CD4-positive, alpha-beta T cell (primary cell): ENCODE data around the gene FCHSD2. TPM values are rescaled to one million over a fixed set of nuclear protein-coding genes. Genes with fewer than 3 reads are reported as not detected.

ENCODE experiments used
- ATAC-seq: fragments of 200-7000 bp; cut with Tn5 transposase; one replicate; pipeline ENCODE4 v1.10.0; 2022; ENCODE audit warnings: mild to moderate bottlenecking; ENCODE audit not compliant: poor library complexity
- CTCF ChIA-PET: fragments of 350-600 bp; sonication (Branson Sonifier 250); formaldehyde crosslinking; loops from one replicate; lab custom pipeline; 2021; ENCODE audit warnings: antibody characterized with exemption, inconsistent platforms; lab: Charles Lee
- POLR2A ChIA-PET: fragments of 350-600 bp; sonication (Branson Sonifier 250); formaldehyde crosslinking; loops from one replicate; lab custom pipeline; 2021; ENCODE audit warnings: antibody characterized with exemption, inconsistent platforms; lab: Charles Lee
- DNase-seq, 14 experiments: peaks; one replicate each; pipeline ENCODE4 v3.0.0-alpha.2; 2013 to 2020; ENCODE audit warnings: mixed read lengths in 2 of 14
- H3K27ac ChIP-seq, 2 donors: one replicate each; pipeline versions ENCODE4 v1.5.1 to v1.7.0; 2013; ENCODE audit warnings: low read length in 2 of 2, low read depth in 1 of 2, mild to moderate bottlenecking in 1 of 2
- H3K27me3 ChIP-seq, 2 experiments: 1 replicate in 1 of 2; 2 replicates in 1 of 2; pipeline versions ENCODE4 v1.6.1 to v1.7.0; 2013; ENCODE audit warnings: low read length in 2 of 2, control low read depth in 1 of 2, mild to moderate bottlenecking in 1 of 2, moderate library complexity in 1 of 2; ENCODE audit not compliant: insufficient read depth in 2 of 2, control insufficient read depth in 1 of 2
- H3K36me3 ChIP-seq: one replicate; pipeline ENCODE4 v1.6.1; 2013; ENCODE audit warnings: low read length, control low read depth; ENCODE audit not compliant: insufficient read depth
- H3K4me1 ChIP-seq: one replicate; pipeline ENCODE4 v1.6.1; 2013; ENCODE audit warnings: low read length, control low read depth; ENCODE audit not compliant: insufficient read depth
- H3K4me3 ChIP-seq: one replicate; pipeline ENCODE4 v1.5.1; 2013; ENCODE audit warnings: mild to moderate bottlenecking, low read length, moderate library complexity
- H3K9me3 ChIP-seq, 2 experiments: 1 replicate in 1 of 2; 2 replicates in 1 of 2; pipeline versions ENCODE4 v1.6.1 to v1.7.0; 2013; ENCODE audit warnings: low read length in 2 of 2, mild to moderate bottlenecking in 2 of 2, control low read depth in 1 of 2, moderate library complexity in 1 of 2; ENCODE audit not compliant: control insufficient read depth in 1 of 2, insufficient read depth in 1 of 2
- H3K27ac Mint-ChIP-seq: one replicate; pipeline ENCODE4 v1.8.0; 2020; ENCODE audit warnings: mixed read lengths
- H3K27me3 Mint-ChIP-seq: one replicate; pipeline ENCODE4 v1.8.0; 2021; ENCODE audit warnings: mixed read lengths
- H3K36me3 Mint-ChIP-seq: one replicate; pipeline ENCODE4 v1.8.0; 2021; ENCODE audit warnings: low read depth, mixed read lengths
- H3K4me1 Mint-ChIP-seq: one replicate; pipeline ENCODE4 v1.8.0; 2021; ENCODE audit warnings: low read depth, mixed read lengths
- H3K4me3 Mint-ChIP-seq: one replicate; pipeline ENCODE4 v1.8.0; 2020; ENCODE audit warnings: mild to moderate bottlenecking, mixed read lengths
- H3K9me3 Mint-ChIP-seq: one replicate; pipeline ENCODE4 v1.8.0; 2020; ENCODE audit warnings: mixed read lengths
- intact Hi-C, 2 experiments: fragments of 100-400 bp; cut with DNase I in 1 of 2; cut with micrococcal nuclease in 1 of 2; formaldehyde crosslinking; loops; one replicate each; pipeline versions ENCODE4 v1.15.1 to v1.9.0; 2023 to 2025; cut with DNase I, micrococcal nuclease
- total RNA-seq, 174 experiments: library from RNA in 2 of 174; stranded (reverse) in 2 of 174; gene quantifications; one replicate each; pipeline ENCODE4 v1.2.3 and lab custom pipeline; 2021 to 2026
- TF ChIP-seq, protein P1 (sequence below): fragments of 200-600 bp; IDR thresholded peaks from one replicate; pipeline ENCODE4 v1.8.0; 2022; ENCODE audit warnings: antibody characterized with exemption, mild to moderate bottlenecking

Gene FCHSD2
- total RNA-seq, 2 experiments from 2014 or later: 48.6 to 50.7 TPM

DNA sequence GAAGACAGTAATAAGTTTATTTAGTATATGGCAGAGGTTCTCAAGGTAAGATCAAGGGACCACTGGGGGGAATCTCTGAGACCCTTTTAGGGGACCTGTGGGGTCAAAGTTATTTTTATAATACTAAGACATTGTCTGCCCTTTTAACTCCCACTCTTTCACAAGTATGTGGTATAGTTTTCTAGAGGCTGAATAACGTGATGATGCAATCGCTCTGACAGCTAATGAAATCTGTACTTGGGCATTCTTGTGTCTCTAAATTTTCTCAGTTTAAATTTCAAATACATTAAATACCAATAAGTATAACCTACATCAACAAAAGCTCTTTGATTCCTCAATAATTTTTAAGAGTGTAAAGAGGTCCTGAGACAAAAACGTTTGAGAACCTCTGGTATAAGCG is 180.0 kb downstream of the FCHSD2 start:
- TF ChIP-seq, protein P1, sequence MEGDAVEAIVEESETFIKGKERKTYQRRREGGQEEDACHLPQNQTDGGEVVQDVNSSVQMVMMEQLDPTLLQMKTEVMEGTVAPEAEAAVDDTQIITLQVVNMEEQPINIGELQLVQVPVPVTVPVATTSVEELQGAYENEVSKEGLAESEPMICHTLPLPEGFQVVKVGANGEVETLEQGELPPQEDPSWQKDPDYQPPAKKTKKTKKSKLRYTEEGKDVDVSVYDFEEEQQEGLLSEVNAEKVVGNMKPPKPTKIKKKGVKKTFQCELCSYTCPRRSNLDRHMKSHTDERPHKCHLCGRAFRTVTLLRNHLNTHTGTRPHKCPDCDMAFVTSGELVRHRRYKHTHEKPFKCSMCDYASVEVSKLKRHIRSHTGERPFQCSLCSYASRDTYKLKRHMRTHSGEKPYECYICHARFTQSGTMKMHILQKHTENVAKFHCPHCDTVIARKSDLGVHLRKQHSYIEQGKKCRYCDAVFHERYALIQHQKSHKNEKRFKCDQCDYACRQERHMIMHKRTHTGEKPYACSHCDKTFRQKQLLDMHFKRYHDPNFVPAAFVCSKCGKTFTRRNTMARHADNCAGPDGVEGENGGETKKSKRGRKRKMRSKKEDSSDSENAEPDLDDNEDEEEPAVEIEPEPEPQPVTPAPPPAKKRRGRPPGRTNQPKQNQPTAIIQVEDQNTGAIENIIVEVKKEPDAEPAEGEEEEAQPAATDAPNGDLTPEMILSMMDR: no peak
- H3K4me1 ChIP-seq: no peaks in the 10 kb centered on the region
- H3K9me3 ChIP-seq: no peaks in the 10 kb centered on the region
- H3K27ac Mint-ChIP-seq: no peak overlapping the region
- H3K27me3 Mint-ChIP-seq: no peaks in the 10 kb centered on the region
- CTCF ChIA-PET: no interaction called here
- DNase-seq (no peak), ATAC-seq (no peak)
- no peak overlapping the region for H3K4me3 Mint-ChIP-seq
- H3K27ac ChIP-seq: no peak overlapping the region
- H3K36me3 Mint-ChIP-seq: peaks cover 38% of the 10 kb centered on the region
- no peaks in the 10 kb centered on the region for H3K36me3 ChIP-seq
- H3K4me3 ChIP-seq: no peak overlapping the region
- POLR2A ChIA-PET: no interaction called here
- no peaks in the 10 kb centered on the region for H3K27me3 ChIP-seq
- intact Hi-C loops: loop anchor here in 1 of 2 experiments (5.0 kb wide), 1 partner anchor 520 kb away; no protein-coding TSS in a partner anchor
- H3K4me1 Mint-ChIP-seq: no peaks in the 10 kb centered on the region
- H3K9me3 Mint-ChIP-seq: no peaks in the 10 kb centered on the region

- Mint-ChIP-seq H3K27ac (no peak overlapping the region), H3K36me3 (peaks cover 42% of the 10 kb centered on the region), H3K4me3 (no peak overlapping the region), H3K4me1 (peaks cover 5% of the 10 kb centered on the region), H3K9me3 (no peaks in the 10 kb centered on the region), H3K27me3 (no peaks in the 10 kb centered on the region)
- ChIA-PET CTCF (no interaction called here), POLR2A (no interaction called here)
- ATAC-seq (no peak), DNase-seq (no peak)
- intact Hi-C loops: loop anchor here in 1 of 2 experiments (5.0 kb wide), 1 partner anchor 522 kb away; no protein-coding TSS in a partner anchor
- H3K4me3 ChIP-seq: no peak overlapping the region
- no peaks in the 10 kb centered on the region for H3K9me3 ChIP-seq
- H3K4me1 ChIP-seq: no peaks in the 10 kb centered on the region
- H3K36me3 ChIP-seq: no peaks in the 10 kb centered on the region
- no peak overlapping the region for H3K27ac ChIP-seq
- H3K27me3 ChIP-seq: no peaks in the 10 kb centered on the region
- TF ChIP-seq, protein P1: no peak
These were observed 182.0 kb downstream of the FCHSD2 start for GRCh38 chr11:72959998-72960731.

- no peaks in the 10 kb centered on the region for H3K27me3 Mint-ChIP-seq
- H3K4me1 Mint-ChIP-seq: peaks cover 5% of the 10 kb centered on the region
- ChIA-PET POLR2A (no interaction called here), CTCF (no interaction called here)
- Histone ChIP-seq H3K36me3 (no peaks in the 10 kb centered on the region), H3K9me3 (no peaks in the 10 kb centered on the region), H3K27ac (no peak overlapping the region), H3K4me1 (no peaks in the 10 kb centered on the region), H3K4me3 (no peak overlapping the region), H3K27me3 (no peaks in the 10 kb centered on the region)
- peaks cover 34% of the 10 kb centered on the region for H3K36me3 Mint-ChIP-seq
- no peak overlapping the region for H3K4me3 Mint-ChIP-seq
- no peak for ATAC-seq
- H3K9me3 Mint-ChIP-seq: no peaks in the 10 kb centered on the region
- TF ChIP-seq, protein P1: no peak
- no peak for DNase-seq
- intact Hi-C loops: no loop called here
- H3K27ac Mint-ChIP-seq: no peak overlapping the region
These were observed 183.3 kb downstream of the FCHSD2 start for GRCh38 chr11:72958791-72959190.
